HCT116 (cell line): ENCODE results near the gene FAM219A. TPM values are rescaled to one million over a fixed set of nuclear protein-coding genes. Genes with fewer than 3 reads are reported as not detected.

Experiments used
- ATAC-seq: fragments of 200-7000 bp; cut with Tn5 transposase; 2 replicates; pipeline ENCODE4 v1.9.1; 2020; ENCODE audit warnings: mild to moderate bottlenecking, moderate library complexity
- BruUV-seq: library from RNA; stranded (reverse); fragments of 400-500 nt; replicated peaks from 2 replicates; lab custom pipeline; 2021; lab: Mats Ljungman, UMichigan
- CTCF ChIA-PET: fragments of 300-600 bp; sonication (Branson Sonifier 250); formaldehyde crosslinking; loops from one replicate; lab custom pipeline; 2021; ENCODE audit warnings: antibody characterized with exemption; lab: Charles Lee
- POLR2A ChIA-PET: fragments of 300-600, 350-600 bp; sonication (Branson Sonifier 250); formaldehyde crosslinking; loops from one replicate; lab custom pipeline; 2021; ENCODE audit warnings: antibody characterized with exemption; lab: Charles Lee
- RAD21 ChIA-PET, 2 experiments: fragments of 300-600 bp; sonication (Branson Sonifier 250); formaldehyde crosslinking; loops; one replicate each; lab custom pipeline; 2023; ENCODE audit warnings: low total read pairs in 2 of 2; ENCODE audit not compliant: uncharacterized antibody in 2 of 2, unreplicated experiment in 2 of 2, low non-redundant PET in 1 of 2; lab: Charles Lee
- DNase-seq: peaks from one replicate; pipeline ENCODE4 v3.0.0-alpha.2; 2010; ENCODE audit warnings: low read depth, low spot score
- H2AFZ ChIP-seq: fragments of 200-600 bp; shearing (Covaris generic), sonication (generic); 2 replicates; pipeline ENCODE4 v1.6.1; 2017; ENCODE audit warnings: low read depth, mixed run types, mixed read lengths, antibody characterized with exemption, low read length; ENCODE audit not compliant: poor library complexity, severe bottlenecking
- H3K27ac ChIP-seq: 2 replicates; pipeline ENCODE4 v1.5.1; 2012; ENCODE audit warnings: low read depth, low read length
- H3K27me3 ChIP-seq: fragments of 200-600 bp; sonication (generic); 2 replicates; pipeline ENCODE4 v1.6.1; 2016; ENCODE audit warnings: mixed run types, low read length, mixed read lengths; ENCODE audit not compliant: insufficient read depth
- H3K36me3 ChIP-seq, 2 experiments: fragments of 200-500 bp in 1 of 2; fragments of 200-600 bp in 1 of 2; sonication (Bioruptor generic) in 1 of 2; sonication (generic) in 1 of 2; 2 replicates each; pipeline versions ENCODE4 v1.5.1 to v1.6.1; 2014 to 2016; ENCODE audit warnings: low read length in 2 of 2, inconsistent platforms in 1 of 2, mixed read lengths in 1 of 2, mixed run types in 1 of 2; ENCODE audit not compliant: insufficient read depth in 2 of 2, control insufficient read depth in 1 of 2
- H3K4me1 ChIP-seq, 2 experiments: fragments of 200-600 bp in 1 of 2; sonication (generic) in 1 of 2; 2 replicates each; pipeline versions ENCODE4 v1.5.1 to v1.6.1; 2012 to 2017; ENCODE audit warnings: low read length in 2 of 2, inconsistent platforms in 1 of 2, mild to moderate bottlenecking in 1 of 2, mixed read lengths in 1 of 2, mixed run types in 1 of 2, moderate library complexity in 1 of 2; ENCODE audit not compliant: insufficient read depth in 2 of 2, control insufficient read depth in 1 of 2
- H3K4me2 ChIP-seq: fragments of 200-600 bp; sonication (generic); 2 replicates; pipeline ENCODE4 v1.6.1; 2017; ENCODE audit warnings: mixed run types, low read length, mixed read lengths
- H3K4me3 ChIP-seq, 2 experiments: fragments of 200-600 bp in 1 of 2; sonication (generic) in 1 of 2; replicated peaks in 1 of 2; 2 replicates each; pipeline ENCODE4 v1.5.1; 2011 to 2016; ENCODE audit warnings: low read length in 2 of 2, control low read depth in 1 of 2, low read depth in 1 of 2, mild to moderate bottlenecking in 1 of 2, mixed read lengths in 1 of 2, mixed run types in 1 of 2
- H3K79me2 ChIP-seq: fragments of 200-600 bp; sonication (generic); 2 replicates; pipeline ENCODE4 v1.6.1; 2017; ENCODE audit warnings: mild to moderate bottlenecking, mixed run types, low read length, moderate library complexity, mixed read lengths; ENCODE audit not compliant: insufficient read depth
- H3K9ac ChIP-seq: fragments of 200-600 bp; sonication (generic); 2 replicates; pipeline ENCODE4 v1.6.1; 2016; ENCODE audit warnings: low read length, mixed read lengths
- H3K9me2 ChIP-seq: fragments of 200-600 bp; sonication (generic), shearing (Covaris generic); 2 replicates; pipeline ENCODE4 v1.6.1; 2017; ENCODE audit warnings: mixed run types, mild to moderate bottlenecking, moderate library complexity; ENCODE audit not compliant: insufficient read depth
- H3K9me3 ChIP-seq, 2 experiments: fragments of 200-500 bp in 1 of 2; fragments of 200-600 bp in 1 of 2; sonication (Bioruptor generic) in 1 of 2; sonication (generic) in 1 of 2; 2 replicates each; pipeline ENCODE4 v1.6.1; 2014 to 2017; ENCODE audit warnings: low read length in 2 of 2, mixed read lengths in 2 of 2, inconsistent platforms in 1 of 2, low read depth in 1 of 2, mild to moderate bottlenecking in 1 of 2, mixed run types in 1 of 2, moderate library complexity in 1 of 2; ENCODE audit not compliant: control insufficient read depth in 1 of 2, insufficient read depth in 1 of 2
- H4K20me1 ChIP-seq: fragments of 200-600 bp; sonication (generic), shearing (Covaris generic); 2 replicates; pipeline ENCODE4 v1.6.1; 2017; ENCODE audit warnings: mixed run types, mild to moderate bottlenecking, moderate library complexity; ENCODE audit not compliant: insufficient read depth
- CBX3 ChIP-seq: IDR thresholded peaks from 2 replicates; pipeline ENCODE4 v1.6.1; 2012; ENCODE audit warnings: low read depth
- EGR1 ChIP-seq: IDR thresholded peaks from 2 replicates; pipeline ENCODE4 v1.6.1; 2012; ENCODE audit warnings: low read depth
- EZH2 ChIP-seq: fragments of 200-600 bp; sonication (generic); IDR thresholded peaks from 2 replicates; pipeline ENCODE4 v1.6.1; 2017; ENCODE audit warnings: antibody characterized with exemption, mixed run types
- FOSL1 ChIP-seq: IDR thresholded peaks from 2 replicates; pipeline ENCODE4 v1.6.1; 2012; ENCODE audit warnings: low read depth
- POLR2A ChIP-seq: IDR thresholded peaks from 2 replicates; pipeline ENCODE4 v1.7.0; 2011; ENCODE audit warnings: borderline replicate concordance; ENCODE audit not compliant: insufficient read depth, insufficient read length; ENCODE audit errors: extremely low read depth
- POLR2AphosphoS5 ChIP-seq: IDR thresholded peaks from 2 replicates; pipeline ENCODE4 v1.6.1; 2011; ENCODE audit warnings: mild to moderate bottlenecking, low read depth, low read length, moderate library complexity
- RAD21 ChIP-seq: IDR thresholded peaks from 2 replicates; pipeline ENCODE4 v1.6.1; 2012; ENCODE audit warnings: low read depth, mild to moderate bottlenecking
- SP1 ChIP-seq: IDR thresholded peaks from 2 replicates; pipeline ENCODE4 v1.6.1; 2012; ENCODE audit warnings: low read depth
- SRF ChIP-seq: IDR thresholded peaks from 2 replicates; pipeline ENCODE4 v1.6.1; 2012; ENCODE audit warnings: low read depth
- TCF7L2 ChIP-seq: IDR thresholded peaks from 2 replicates; pipeline ENCODE4 v1.7.0; 2011; ENCODE audit warnings: borderline replicate concordance, inconsistent platforms; ENCODE audit not compliant: insufficient read depth, insufficient read length; ENCODE audit errors: extremely low read depth
- ZFX ChIP-seq: fragments of 450-650 bp; IDR thresholded peaks from 2 replicates; pipeline ENCODE4 v1.6.1; 2017
- ZNF274 ChIP-seq: fragments of 200-500 bp; sonication (Bioruptor generic); IDR thresholded peaks from 2 replicates; pipeline ENCODE4 v1.6.1; 2014; ENCODE audit warnings: mild to moderate bottlenecking, low read depth, low read length, inconsistent platforms
- intact Hi-C: fragments of 100-400 bp; cut with micrococcal nuclease; formaldehyde crosslinking; loops from 2 replicates; pipeline ENCODE4 v1.10.0; 2022
- total RNA-seq: library from RNA; stranded (reverse); gene quantifications from one replicate; pipeline ENCODE4 v1.2.1, GENCODE V29; 2021; ENCODE audit not compliant: unreplicated experiment
- TF ChIP-seq, protein P1 (sequence below): IDR thresholded peaks from 2 replicates; pipeline ENCODE4 v1.6.1; 2011; ENCODE audit warnings: mild to moderate bottlenecking, low read length, moderate library complexity; ENCODE audit not compliant: insufficient replicate concordance; ENCODE audit errors: extremely low read depth
- TF ChIP-seq, protein P2 (sequence below): IDR thresholded peaks from 2 replicates; pipeline ENCODE4 v1.6.1; 2012

The FAM219A gene
- total RNA-seq, 1 experiment from 2014 or later, result 13.4 TPM

DNA sequence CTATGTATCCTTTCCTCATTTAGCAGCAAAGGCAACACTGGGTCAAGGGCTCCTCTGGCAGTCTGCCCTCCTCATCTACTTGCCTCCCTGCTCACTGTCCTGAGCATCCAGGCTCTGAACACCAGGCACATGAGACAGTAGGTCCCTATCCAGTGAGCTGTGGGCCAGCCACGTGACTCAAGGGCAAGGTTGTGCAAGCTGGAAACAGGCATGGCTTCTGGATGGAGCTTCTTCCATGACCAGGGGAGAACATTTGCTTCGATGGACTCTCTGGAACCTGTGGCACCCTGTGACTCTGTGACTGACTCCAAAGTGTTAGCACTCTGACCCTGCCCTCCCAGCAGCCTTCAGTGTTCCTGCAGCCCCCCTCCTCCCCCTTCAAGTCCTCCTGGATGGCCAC is 33.2 kb upstream of the FAM219A start:
- intact Hi-C loops, result no loop called here
- Histone ChIP-seq H3K36me3 (no peaks in the 10 kb centered on the region), H3K4me2 (no peak overlapping the region), H3K79me2 (no peaks in the 10 kb centered on the region), H2AFZ (no peak overlapping the region), H3K4me1 (0 out of 4 replicates have a peak, but pooled peaks cover 0 to 5% of the 10 kb centered on the region in 2 experiments), H3K9me3 (no peaks in the 10 kb centered on the region), H3K27me3 (peaks cover 4% of the 10 kb centered on the region; the same call in 1 of the 2 replicates), H3K9me2 (no peaks in the 10 kb centered on the region), H3K4me3 (no peak overlapping the region), H3K27ac (no peak overlapping the region), H3K9ac (no peak overlapping the region), H4K20me1 (no peaks in the 10 kb centered on the region)
- ChIA-PET POLR2A (no interaction called here), RAD21 (no interaction called here), CTCF (interaction anchor here (1.3 kb wide), 1 partner anchor 56 kb away, joined by 4 read pairs; no protein-coding TSS in a partner anchor)
- BruUV-seq, result no TSS peak
- no peak for DNase-seq
- ATAC-seq, result no peak
- TF ChIP-seq CBX3 (no peak), SRF (no peak), EZH2 (no peak), TCF7L2 (no peak), EGR1 (no peak), POLR2AphosphoS5 (no peak), RAD21 (no peak), FOSL1 (no peak), ZNF274 (no peak), SP1 (no peak), ZFX (no peak), POLR2A (no peak)
- TF ChIP-seq, protein P1, sequence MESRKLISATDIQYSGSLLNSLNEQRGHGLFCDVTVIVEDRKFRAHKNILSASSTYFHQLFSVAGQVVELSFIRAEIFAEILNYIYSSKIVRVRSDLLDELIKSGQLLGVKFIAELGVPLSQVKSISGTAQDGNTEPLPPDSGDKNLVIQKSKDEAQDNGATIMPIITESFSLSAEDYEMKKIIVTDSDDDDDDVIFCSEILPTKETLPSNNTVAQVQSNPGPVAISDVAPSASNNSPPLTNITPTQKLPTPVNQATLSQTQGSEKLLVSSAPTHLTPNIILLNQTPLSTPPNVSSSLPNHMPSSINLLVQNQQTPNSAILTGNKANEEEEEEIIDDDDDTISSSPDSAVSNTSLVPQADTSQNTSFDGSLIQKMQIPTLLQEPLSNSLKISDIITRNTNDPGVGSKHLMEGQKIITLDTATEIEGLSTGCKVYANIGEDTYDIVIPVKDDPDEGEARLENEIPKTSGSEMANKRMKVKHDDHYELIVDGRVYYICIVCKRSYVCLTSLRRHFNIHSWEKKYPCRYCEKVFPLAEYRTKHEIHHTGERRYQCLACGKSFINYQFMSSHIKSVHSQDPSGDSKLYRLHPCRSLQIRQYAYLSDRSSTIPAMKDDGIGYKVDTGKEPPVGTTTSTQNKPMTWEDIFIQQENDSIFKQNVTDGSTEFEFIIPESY, result no peak
- TF ChIP-seq, protein P2, sequence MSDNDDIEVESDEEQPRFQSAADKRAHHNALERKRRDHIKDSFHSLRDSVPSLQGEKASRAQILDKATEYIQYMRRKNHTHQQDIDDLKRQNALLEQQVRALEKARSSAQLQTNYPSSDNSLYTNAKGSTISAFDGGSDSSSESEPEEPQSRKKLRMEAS, result no peak
